ENCODE data around the gene IFNA10.
"Not testable (repeated sequence)": the region's sequence is repeated elsewhere in the genome, so short reads cannot be mapped to it uniquely, and the experiment has no call there.

DNA sequence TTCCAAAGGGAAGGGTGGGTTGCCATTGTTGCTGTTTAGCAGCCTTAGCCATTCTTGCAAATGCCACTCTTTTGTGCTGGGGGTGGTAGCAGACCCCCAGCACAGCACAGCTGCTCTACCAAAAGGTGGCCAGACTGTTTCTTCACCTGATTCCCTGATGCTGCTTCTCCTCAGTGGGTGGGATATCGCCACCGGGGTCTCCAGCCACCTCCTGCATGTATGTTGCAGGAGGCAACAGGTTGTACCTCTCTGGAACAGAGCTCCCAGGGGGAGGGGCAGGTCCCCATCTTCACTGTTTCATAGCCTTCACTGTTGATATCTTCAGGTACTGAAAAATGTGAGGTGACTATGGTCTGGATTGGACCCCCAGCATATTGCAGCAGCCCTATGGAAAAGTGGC is 3.8 kb upstream of the IFNA10 start:
- TF ChIP-seq, protein P1, sequence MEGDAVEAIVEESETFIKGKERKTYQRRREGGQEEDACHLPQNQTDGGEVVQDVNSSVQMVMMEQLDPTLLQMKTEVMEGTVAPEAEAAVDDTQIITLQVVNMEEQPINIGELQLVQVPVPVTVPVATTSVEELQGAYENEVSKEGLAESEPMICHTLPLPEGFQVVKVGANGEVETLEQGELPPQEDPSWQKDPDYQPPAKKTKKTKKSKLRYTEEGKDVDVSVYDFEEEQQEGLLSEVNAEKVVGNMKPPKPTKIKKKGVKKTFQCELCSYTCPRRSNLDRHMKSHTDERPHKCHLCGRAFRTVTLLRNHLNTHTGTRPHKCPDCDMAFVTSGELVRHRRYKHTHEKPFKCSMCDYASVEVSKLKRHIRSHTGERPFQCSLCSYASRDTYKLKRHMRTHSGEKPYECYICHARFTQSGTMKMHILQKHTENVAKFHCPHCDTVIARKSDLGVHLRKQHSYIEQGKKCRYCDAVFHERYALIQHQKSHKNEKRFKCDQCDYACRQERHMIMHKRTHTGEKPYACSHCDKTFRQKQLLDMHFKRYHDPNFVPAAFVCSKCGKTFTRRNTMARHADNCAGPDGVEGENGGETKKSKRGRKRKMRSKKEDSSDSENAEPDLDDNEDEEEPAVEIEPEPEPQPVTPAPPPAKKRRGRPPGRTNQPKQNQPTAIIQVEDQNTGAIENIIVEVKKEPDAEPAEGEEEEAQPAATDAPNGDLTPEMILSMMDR (IDR thresholded peaks at IDR 0.05; ENCODE audit: poor library complexity): not testable (repeated sequence)
- not testable (repeated sequence) for TF ChIP-seq EZH2phosphoT487 (IDR thresholded peaks at IDR 0.05; ENCODE audit: low read depth, severe bottlenecking, unreplicated experiment); EZH2 (IDR thresholded peaks at IDR 0.05; ENCODE audit: borderline replicate concordance)
